GM13977 (cell line): ENCODE measurements around the gene COL5A1.
"Not testable (repeated sequence)": the region's sequence is repeated elsewhere in the genome, so short reads cannot be mapped to it uniquely, and the experiment has no call there.

Experiments used
- DNase-seq: peaks from one replicate; pipeline ENCODE4 v3.0.0; 2012; ENCODE audit warnings: low spot score
- CTCF ChIP-seq: IDR thresholded peaks from 2 replicates; pipeline ENCODE4 v1.5.1; 2012; ENCODE audit warnings: mild to moderate bottlenecking, control low read depth; ENCODE audit not compliant: insufficient read depth; ENCODE audit errors: extremely low read depth, missing control alignments
- in situ Hi-C: fragments of 300-500 bp; cut with MboI; formaldehyde crosslinking; loops from one replicate; pipeline ENCODE4 v1.12.0; 2022; ENCODE audit warnings: low sequenced_read_pairs, low pct_unique_long_range_greater_than_20kb, mixed read lengths, inconsistent platforms; ENCODE audit not compliant: unreplicated experiment

The COL5A1 gene

GRCh38 chr9:134700636-134701350 lies 59.2 kb downstream of the COL5A1 start:
- TF ChIP-seq CTCF = no peak
- in situ Hi-C loops = no loop called here
- no peak for DNase-seq

- TF ChIP-seq CTCF = no peak
- no peak for DNase-seq
- in situ Hi-C loops = no loop called here
Observed at GRCh38 chr9:134701581-134702259, 60.1 kb downstream of the COL5A1 start.

GRCh38 chr9:134702291-134702690 lies 60.7 kb downstream of the COL5A1 start:
- in situ Hi-C loops = no loop called here
- no peak for TF ChIP-seq CTCF
- DNase-seq = no peak

- in situ Hi-C loops = not testable (repeated sequence)
Observed at GRCh38 chr9:134703730-134704114, 62.1 kb downstream of the COL5A1 start.

GRCh38 chr9:134704498-134704897 lies 62.9 kb downstream of the COL5A1 start:
- DNase-seq = no peak
- no peak for TF ChIP-seq CTCF
- in situ Hi-C loops = no loop called here

More at GRCh38 chr9:134703730-134704114, 62.1 kb downstream of the COL5A1 start:
- DNase-seq = not testable (repeated sequence)

GRCh38 chr9:134705786-134706185 lies 64.2 kb downstream of the COL5A1 start:
- in situ Hi-C loops = no loop called here
- no peak for TF ChIP-seq CTCF
- no peak for DNase-seq

GRCh38 chr9:134706522-134706921 lies 64.9 kb downstream of the COL5A1 start:
- no peak for DNase-seq
- in situ Hi-C loops = no loop called here
- no peak for TF ChIP-seq CTCF
